Thoracic aorta (tissue), 2 donors: ENCODE data around the gene PTPRM. TPM values are rescaled to one million over a fixed set of nuclear protein-coding genes. Genes with fewer than 3 reads are reported as not detected.

Experiments used
- ATAC-seq: fragments of 150-250 bp; one replicate; pipeline ENCODE4 v1.8.0; 2017; ENCODE audit warnings: low read depth; ENCODE audit not compliant: insufficient number of reproducible peaks, low FRiP score
- DNase-seq: peaks from one replicate; pipeline ENCODE4 v3.0.0-alpha.2; 2020; ENCODE audit warnings: low spot score
- H3K27ac ChIP-seq, 2 donors: fragments of 200-600 bp; sonication (generic); 1 replicate in 1 of 2; 2 replicates in 1 of 2; pipeline ENCODE4 v1.5.1; 2016; ENCODE audit warnings: mild to moderate bottlenecking in 2 of 2, moderate library complexity in 2 of 2
- H3K27me3 ChIP-seq: fragments of 200-600 bp; sonication (generic); replicated peaks from 2 replicates; pipeline ENCODE4 v1.6.0; 2016; ENCODE audit warnings: mild to moderate bottlenecking; ENCODE audit not compliant: insufficient read depth
- H3K36me3 ChIP-seq: fragments of 200-600 bp; sonication (generic); one replicate; pipeline ENCODE4 v1.5.1; 2016
- H3K4me1 ChIP-seq, 2 donors: fragments of 200-600 bp; sonication (generic); 1 replicate in 1 of 2; 2 replicates in 1 of 2; pipeline versions ENCODE4 v1.5.1 to v1.6.0; 2016; ENCODE audit warnings: low read depth in 2 of 2, mild to moderate bottlenecking in 1 of 2; ENCODE audit not compliant: control insufficient read depth in 1 of 2
- H3K4me3 ChIP-seq: fragments of 200-600 bp; sonication (generic); 2 replicates; pipeline ENCODE4 v1.5.1; 2016; ENCODE audit warnings: mild to moderate bottlenecking
- H3K9me3 ChIP-seq: fragments of 200-600 bp; sonication (generic); 2 replicates; pipeline ENCODE4 v1.5.1; 2016
- total RNA-seq, 2 donors: library from RNA; depleted of rRNA; stranded (reverse); fragments of >200 nt; gene quantifications; one replicate each; pipeline versions ENCODE4 v1.1.0 to v1.2.3, GENCODE V29; 2016
- TF ChIP-seq, protein P1 (sequence below): fragments of 200-600 bp; sonication (generic); IDR thresholded peaks from one replicate; pipeline ENCODE4 v1.5.1; 2019; ENCODE audit warnings: antibody characterized with exemption

Gene PTPRM
- total RNA-seq, 2 donors from 2014 or later = 90.3 to 102 TPM

DNA sequence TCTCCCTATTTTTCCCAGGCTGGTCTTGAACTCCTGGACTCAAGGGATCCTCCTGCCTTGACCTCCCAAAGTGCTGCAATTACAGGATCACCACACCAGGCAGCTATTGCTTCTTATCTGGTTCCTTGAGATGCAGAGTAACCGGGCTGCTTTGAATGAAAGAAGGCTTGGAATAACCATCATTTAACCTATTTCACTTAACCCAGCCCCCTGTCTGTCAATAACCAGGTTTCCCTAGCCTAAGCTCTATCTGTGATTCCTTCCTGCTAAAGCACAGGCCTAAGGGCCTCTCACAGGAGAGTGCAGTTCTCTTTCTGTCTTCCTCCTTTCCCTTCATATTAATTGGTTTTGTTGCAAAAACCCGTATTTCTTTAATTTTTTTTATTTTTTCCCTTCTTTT, 648.6 kb downstream of the PTPRM start:
- no peaks in the 10 kb centered on the region for H3K9me3 ChIP-seq
- ATAC-seq (no peak), DNase-seq (no peak)
- H3K27me3 ChIP-seq = no peaks in the 10 kb centered on the region
- no peaks in the 10 kb centered on the region for H3K36me3 ChIP-seq
- TF ChIP-seq, protein P1, sequence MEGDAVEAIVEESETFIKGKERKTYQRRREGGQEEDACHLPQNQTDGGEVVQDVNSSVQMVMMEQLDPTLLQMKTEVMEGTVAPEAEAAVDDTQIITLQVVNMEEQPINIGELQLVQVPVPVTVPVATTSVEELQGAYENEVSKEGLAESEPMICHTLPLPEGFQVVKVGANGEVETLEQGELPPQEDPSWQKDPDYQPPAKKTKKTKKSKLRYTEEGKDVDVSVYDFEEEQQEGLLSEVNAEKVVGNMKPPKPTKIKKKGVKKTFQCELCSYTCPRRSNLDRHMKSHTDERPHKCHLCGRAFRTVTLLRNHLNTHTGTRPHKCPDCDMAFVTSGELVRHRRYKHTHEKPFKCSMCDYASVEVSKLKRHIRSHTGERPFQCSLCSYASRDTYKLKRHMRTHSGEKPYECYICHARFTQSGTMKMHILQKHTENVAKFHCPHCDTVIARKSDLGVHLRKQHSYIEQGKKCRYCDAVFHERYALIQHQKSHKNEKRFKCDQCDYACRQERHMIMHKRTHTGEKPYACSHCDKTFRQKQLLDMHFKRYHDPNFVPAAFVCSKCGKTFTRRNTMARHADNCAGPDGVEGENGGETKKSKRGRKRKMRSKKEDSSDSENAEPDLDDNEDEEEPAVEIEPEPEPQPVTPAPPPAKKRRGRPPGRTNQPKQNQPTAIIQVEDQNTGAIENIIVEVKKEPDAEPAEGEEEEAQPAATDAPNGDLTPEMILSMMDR = no peak
- H3K4me1 ChIP-seq = peaks cover 0 to 10% of the 10 kb centered on the region in 2 donors
- no peak overlapping the region for H3K27ac ChIP-seq
- H3K4me3 ChIP-seq = no peak overlapping the region

DNA sequence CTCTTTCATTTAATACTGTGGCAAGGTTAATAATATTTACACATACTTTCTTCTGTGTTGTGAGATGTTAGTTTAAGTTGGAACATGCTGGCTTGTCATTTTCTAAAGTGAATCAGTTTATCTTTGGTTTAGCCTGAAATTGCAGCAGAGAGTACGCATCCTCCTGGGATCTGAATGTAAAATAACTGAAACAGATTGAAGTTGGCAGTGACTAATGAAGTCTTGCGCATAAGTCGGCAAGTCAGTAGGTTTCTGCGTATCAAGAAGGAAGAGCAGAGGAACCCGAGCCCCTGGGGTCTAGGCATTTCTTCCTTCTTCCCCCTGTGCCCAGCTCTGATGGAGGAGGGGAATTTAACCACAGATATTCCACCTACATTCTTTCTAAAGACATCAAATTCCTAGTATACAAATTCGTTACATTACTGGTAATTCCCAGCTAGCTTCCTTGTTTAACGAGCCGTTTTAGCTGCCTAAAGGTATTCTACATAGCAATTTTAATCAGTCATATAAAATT, 650.0 kb downstream of the PTPRM start:
- no peaks in the 10 kb centered on the region for H3K9me3 ChIP-seq
- H3K4me3 ChIP-seq = no peak overlapping the region
- H3K4me1 ChIP-seq = peaks cover 0 to 10% of the 10 kb centered on the region in 2 donors
- ATAC-seq (no peak), DNase-seq (no peak)
- TF ChIP-seq, protein P1 = no peak
- H3K36me3 ChIP-seq = no peaks in the 10 kb centered on the region
- H3K27me3 ChIP-seq = no peaks in the 10 kb centered on the region
- H3K27ac ChIP-seq = no peak overlapping the region

DNA sequence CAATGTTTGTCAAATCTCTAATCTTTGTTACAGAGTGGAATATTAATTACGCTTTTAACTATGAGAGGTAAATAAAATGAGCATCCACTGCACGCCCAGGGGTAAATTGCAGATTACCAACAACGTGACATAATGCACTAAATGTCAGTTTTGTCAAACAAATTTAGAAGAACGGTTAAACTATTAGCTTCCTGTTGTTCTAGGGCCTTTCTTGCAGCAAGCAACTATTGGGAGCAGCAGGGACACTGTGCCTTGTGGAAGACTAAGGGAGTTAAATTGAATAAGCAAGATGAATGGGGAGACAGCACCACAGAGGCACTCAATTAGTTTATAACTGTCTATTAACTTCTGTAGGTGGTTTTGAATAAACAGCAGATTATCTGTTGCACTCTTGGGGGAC, 651.1 kb downstream of the PTPRM start:
- Histone ChIP-seq H3K9me3 (no peaks in the 10 kb centered on the region), H3K36me3 (no peaks in the 10 kb centered on the region), H3K27me3 (no peaks in the 10 kb centered on the region), H3K4me3 (no peak overlapping the region), H3K27ac (no peak overlapping the region), H3K4me1 (peaks cover 0 to 10% of the 10 kb centered on the region in 2 donors)
- TF ChIP-seq, protein P1 = no peak
- ATAC-seq (no peak), DNase-seq (no peak)

DNA sequence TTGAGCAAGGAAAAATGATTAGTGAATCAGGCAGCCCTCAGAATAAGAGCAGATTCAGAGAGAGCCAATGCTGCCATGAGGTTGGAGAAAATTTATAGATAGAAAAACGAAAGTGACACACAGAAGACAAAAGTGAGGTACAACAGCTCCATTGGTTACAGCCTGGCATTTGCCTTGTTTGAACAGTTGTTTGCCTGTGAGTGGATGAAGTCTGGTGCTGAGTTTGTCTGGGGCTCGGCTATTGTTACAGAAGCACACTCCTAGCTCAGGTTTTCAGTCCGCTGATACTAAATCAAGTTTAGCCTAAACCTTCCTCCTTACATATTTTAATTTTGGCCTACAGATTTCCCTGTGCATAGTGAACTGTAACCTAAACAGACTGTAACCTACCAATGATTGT, 654.3 kb downstream of the PTPRM start:
- H3K27me3 ChIP-seq = no peaks in the 10 kb centered on the region
- ATAC-seq (no peak), DNase-seq (no peak)
- H3K4me1 ChIP-seq = peaks cover 0 to 10% of the 10 kb centered on the region in 2 donors
- no peaks in the 10 kb centered on the region for H3K36me3 ChIP-seq
- no peaks in the 10 kb centered on the region for H3K9me3 ChIP-seq
- H3K27ac ChIP-seq = no peak overlapping the region
- no peak overlapping the region for H3K4me3 ChIP-seq
- TF ChIP-seq, protein P1 = no peak

DNA sequence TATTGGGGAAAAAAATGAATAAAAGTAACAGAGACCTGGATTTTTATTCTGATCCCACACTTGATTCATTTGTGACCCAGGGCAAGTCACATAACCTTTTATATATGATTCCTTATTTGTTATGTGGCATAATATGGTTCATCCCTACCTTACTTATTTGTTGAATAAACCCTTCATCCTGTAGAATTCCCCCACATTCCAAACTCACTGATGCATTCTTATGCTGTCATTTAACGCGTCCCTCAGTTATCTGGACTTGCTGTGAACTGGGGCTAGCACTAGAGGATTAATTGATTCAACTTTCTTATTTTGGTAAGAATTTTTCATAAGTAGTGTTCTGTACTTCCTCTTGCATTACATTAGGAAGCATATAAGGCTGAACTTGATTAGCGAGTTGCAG, 657.5 kb downstream of the PTPRM start:
- H3K27me3 ChIP-seq = no peaks in the 10 kb centered on the region
- no peaks in the 10 kb centered on the region for H3K9me3 ChIP-seq
- TF ChIP-seq, protein P1 = no peak
- DNase-seq (no peak), ATAC-seq (no peak)
- no peak overlapping the region for H3K27ac ChIP-seq
- no peaks in the 10 kb centered on the region for H3K36me3 ChIP-seq
- no peak overlapping the region for H3K4me3 ChIP-seq
- peaks cover 0 to 8% of the 10 kb centered on the region in 2 donors for H3K4me1 ChIP-seq
